GM19395 (cell line): ENCODE measurements around the gene IRF1.

Source experiments
- ATAC-seq: cut with Tn5 transposase; IDR thresholded peaks from one replicate; pipeline ENCODE4 v1.9.1; 2021; ENCODE audit warnings: mild to moderate bottlenecking, moderate library complexity; ENCODE audit not compliant: unreplicated experiment

Gene IRF1

DNA sequence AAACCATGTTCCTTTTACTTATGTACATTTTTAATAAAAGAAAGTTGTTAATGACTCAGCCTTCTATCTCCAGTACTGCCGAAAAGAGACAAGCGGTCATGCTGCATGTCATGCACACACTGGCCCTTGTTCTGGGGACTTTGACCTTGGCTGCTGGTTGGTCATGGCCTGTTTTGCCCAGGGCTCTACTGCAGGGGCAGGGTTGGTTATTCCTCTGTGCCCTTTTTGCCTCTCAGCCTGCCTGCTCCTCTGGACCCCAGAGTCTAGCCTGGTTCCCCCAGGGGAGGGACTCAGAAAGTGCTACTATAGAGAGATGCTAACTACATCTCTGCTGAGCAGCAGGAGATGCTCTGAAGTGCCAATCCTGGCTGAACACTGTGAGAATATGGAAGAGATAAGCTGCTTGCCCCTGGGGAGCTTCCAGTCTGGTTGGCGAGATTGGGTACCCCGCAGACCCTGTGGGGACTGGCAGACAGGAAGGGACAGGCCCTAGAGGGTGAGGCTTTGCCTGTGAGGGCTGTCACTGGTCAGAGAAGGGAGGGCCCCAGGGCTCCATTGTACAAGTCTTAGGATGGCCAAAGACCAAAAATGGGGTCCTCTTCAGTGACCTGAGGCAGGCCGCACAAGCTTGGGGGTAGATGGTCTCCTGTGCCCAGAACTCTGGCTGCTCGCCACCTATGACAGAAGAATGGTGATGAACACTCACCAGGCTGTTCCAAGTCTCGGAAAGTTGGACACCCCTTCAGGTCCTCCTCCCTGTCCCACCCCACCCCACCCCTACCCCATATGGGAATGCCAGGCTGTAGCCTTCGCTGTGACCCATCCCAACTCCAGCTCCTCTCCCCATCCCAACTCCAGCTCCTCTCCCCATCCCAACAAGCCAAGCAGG lies 14.3 kb downstream of the IRF1 start:
- no peak for ATAC-seq

- ATAC-seq = no peak
Observed at GRCh38 chr5:132475497-132475882, 15.1 kb downstream of the IRF1 start.

DNA sequence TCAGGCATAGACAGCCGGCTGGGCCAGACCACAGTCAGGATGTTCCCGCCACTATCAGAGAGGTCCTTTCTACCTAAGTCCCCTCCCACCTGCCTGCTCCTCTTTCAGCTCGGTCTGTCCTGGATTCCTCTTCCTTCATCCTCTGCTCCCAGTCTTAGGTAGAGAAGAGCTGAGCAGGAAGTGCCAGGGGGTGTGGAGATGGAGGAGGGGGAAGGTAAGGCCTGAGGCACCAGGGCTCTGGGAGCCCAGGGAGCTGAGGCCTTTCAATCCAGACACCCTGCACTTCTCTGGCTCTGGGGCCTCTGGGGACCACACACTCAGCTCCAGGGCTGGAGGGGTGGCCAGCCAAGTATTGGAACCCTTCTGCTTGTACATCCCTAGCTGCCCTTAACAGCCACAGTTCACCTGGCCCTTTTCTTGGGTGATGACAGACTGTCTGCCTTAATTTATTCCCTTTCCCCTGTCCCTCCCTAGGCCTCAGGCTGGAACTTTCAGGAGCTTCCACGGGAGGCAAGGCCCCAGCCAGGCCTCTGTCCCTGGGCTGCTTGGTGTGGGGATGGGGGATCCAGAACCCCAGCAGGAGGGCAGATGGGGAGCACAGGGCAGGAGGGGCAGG lies 15.6 kb downstream of the IRF1 start:
- no peak for ATAC-seq

DNA sequence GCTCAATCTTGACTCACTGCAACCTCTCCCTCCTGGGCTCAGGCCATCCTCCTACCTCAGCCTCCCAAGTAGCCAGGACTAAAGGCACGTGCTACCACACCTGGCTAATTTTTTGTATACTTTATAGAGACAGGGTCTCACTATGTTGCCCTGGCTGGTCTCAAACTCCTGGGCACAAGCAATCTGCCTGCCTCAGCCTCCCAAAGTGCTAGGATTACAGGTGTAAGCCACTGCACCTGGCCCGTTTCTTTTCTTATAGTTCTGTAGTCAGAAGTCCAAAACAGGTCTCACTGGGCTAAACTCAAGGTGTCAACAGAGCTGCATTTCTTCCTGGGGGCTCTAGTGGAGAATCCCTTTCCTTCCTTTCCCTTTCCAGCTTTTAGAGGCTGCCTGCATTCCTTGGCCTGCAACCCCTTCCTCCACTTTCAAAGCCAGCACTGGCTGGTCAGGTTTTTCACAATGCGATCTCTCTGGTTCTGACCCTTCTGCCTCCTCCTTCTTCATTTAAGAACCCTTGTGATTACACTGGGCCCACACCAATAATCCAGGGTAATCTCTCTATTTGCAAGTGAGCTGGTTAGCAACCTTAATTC lies 16.3 kb downstream of the IRF1 start:
- ATAC-seq = no peak

- no peak for ATAC-seq
Observed at GRCh38 chr5:132473668-132474067, 16.9 kb downstream of the IRF1 start.

GRCh38 chr5:132473019-132473531 lies 17.5 kb downstream of the IRF1 start:
- peak; percentile 88 for ATAC-seq

DNA sequence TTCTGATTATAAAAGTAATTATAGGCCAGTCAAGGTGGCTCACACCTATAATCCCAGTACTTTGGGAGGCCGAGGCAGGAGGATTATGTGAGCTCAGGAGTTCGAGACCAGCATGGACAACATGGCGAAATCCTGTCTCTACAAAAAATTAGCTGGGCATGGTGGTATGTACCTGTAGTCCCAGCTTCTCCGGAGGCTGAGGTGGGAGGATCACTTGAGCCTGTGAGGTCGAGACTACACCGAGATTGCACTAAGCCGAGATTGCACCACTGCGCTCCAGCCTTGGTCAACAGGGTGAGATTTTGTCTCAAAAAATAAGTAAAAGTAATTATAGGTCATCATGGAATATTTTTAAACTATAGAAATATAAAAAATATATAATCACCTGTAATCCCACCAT lies 18.1 kb downstream of the IRF1 start:
- ATAC-seq = no peak

GRCh38 chr5:132471944-132472343 lies 18.6 kb downstream of the IRF1 start:
- ATAC-seq = no peak

DNA sequence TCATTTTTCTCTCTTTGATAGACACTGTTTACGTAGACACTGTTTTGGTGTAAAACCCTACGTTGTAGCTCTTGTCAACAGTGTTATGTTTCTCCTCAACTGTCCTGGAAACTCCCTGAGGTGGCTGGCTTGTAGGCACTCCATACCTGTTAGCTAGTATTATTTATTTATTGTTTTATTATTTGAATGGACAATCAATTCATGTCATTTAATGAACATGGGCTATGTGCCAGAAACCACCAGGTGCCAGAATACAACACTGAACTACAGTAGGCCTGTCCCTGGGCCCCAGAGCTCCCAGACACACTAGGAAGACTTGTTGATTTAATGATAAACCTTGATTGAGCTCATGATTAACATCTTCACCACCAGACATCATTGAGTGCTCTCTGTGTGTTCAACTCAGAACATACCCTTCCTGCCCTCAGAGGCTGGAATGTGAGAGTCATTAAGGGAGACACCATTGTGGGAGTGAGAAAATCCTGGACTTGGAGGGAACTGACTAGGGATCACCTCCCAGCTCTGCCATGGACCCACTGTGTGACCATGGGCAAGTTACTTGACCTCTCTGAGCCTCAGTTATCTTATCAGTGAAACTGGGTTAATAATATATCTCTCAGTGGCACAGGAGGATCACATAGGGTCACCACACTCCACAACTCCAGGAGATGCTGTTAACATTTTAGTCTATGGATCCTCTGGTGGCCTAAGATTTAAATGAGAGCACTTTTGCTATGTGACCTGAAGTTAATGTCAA lies 19.2 kb downstream of the IRF1 start:
- ATAC-seq = no peak

- no peak for ATAC-seq
Observed at GRCh38 chr5:132470596-132470995, 20.0 kb downstream of the IRF1 start.

DNA sequence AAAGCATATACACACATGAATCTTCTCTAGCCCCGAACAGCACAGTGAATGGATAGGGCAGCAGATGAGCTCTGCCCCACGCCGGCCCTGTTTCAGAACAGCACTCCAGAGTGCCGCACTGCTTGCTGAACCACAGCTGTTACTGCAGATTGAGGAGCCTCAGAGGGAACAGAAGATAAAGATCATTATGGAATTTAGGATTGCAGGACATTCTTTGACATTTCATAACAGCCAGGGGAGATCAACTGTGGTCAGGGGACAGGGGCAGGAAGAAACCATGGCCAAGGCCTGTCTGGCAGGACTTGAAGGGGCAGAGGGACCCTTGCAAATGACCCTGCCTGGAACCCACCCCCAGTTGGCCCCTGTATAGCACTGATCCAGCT lies 20.6 kb downstream of the IRF1 start:
- no peak for ATAC-seq

- ATAC-seq = no peak
Observed at GRCh38 chr5:132469380-132470009, 21.1 kb downstream of the IRF1 start.

DNA sequence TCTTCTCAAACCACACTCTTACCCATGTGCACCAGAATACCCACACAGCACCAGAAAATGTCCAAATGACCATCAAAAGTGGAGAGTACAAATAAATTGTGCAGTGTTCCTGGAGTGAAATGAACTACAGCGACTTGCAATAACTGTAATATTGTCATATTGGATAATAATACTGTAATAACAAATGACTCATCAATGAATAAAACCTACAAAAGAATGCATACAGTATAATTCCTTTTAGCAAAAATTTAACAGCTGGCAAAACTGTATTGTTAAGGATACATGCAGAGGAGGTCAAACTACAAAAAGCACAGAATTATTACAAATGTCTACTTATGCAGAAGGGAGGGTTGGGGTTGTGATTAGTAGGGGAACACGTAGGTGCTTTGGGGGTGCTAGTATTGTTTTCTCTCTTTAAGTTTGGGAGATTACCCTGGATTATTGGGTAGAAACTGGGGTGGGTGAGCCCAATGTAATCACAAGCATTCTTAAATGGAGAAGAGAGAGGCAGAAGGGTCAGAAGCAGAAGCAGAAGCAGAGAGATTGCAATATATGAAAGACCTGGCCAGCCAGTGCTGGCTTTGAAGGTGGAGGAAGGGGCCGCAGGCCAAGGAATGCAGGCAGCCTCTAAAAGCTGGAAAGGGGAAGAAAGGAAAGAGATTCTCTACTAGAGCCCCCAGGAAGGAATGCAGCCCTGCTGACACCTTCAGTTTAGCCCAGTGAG lies 21.8 kb downstream of the IRF1 start:
- ATAC-seq = no peak

GRCh38 chr5:132467287-132467984 lies 23.1 kb downstream of the IRF1 start:
- peak; percentile 47 for ATAC-seq

DNA sequence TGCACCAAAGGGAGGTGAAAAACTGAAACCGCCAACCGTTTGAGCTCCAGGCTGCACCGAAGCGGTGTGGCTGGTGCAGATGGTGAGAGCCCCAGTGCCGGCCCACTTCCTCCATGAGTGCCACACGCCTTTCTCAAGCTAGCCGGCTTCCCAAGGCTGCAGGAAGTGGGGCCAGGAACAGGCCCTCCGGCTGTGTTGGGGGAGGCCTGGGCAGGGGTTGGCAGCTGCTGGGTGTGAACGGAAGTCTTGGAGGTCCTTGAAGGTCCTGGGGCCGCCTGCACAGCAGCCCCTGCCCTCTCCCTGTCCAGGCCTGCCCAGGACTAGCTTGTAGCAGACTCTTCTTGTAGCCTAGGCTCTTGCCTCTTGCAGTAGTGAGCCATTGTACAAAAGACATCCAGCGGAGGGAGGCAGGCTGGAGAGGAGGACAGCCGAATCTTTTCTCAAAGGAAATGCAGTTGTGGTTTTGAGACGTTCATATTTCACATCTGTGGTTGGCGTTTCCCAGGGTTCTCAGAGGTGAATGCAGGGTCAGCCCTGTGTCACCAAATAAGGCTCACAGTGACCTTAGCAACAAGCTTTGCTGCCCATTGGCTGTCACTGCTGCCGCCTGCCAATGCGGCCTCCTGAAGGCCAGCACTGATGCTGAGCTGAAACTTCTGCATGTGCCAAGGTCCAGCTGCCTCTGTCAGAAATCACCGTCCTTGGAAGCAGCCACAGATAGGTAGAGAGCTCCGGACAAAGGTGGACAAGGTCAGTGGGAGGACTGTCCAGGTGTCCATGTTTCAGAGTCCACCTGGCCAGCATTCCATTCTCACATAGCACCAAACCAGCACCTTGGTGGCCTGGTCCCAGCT lies 23.9 kb downstream of the IRF1 start:
- ATAC-seq = peak; percentile 71

DNA sequence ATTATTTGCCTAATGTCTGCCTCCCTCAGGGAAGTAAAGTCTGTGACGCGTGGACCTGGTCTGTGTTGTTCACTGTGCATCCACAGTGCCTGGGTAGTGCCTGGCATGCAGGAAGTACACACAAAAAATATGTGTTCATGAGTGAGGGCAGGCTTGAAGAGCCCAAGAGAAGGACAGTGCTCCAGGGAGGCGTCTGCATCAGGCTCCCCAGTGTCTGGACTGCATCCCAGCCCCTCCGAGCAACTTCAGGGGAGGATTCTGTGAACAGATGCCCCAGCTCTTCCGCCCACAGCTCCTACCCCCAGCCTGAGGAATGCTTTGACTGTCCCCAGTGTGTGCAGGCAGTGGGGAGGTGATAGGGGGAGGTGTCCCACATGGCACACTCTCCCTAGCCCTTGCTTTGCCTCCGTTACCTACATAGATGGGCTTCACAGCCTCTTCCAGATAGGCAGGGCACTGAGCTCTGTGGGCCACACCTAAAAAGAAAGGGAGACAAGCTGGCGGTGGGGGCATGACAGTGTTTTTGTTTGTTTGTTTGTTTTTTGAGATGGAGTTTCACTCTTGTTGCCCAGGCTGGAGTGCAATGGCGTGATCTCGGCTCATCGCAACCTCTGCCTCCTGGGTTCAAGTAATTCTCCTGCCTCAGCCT lies 25.4 kb downstream of the IRF1 start:
- ATAC-seq = no peak

GRCh38 chr5:132464156-132464939 lies 26.2 kb downstream of the IRF1 start:
- ATAC-seq = no peak
